B cell (primary cell): ENCODE data around the gene KMT2C.
"Not testable (repeated sequence)": the region's sequence is repeated elsewhere in the genome, so short reads cannot be mapped to it uniquely, and the experiment has no call there.

ENCODE experiments used
- EZH2 ChIP-seq: IDR thresholded peaks from 2 replicates; pipeline ENCODE4 v1.6.1; 2012; ENCODE audit warnings: borderline replicate concordance, low read depth, mild to moderate bottlenecking, moderate library complexity, low read length; ENCODE audit not compliant: insufficient read depth, poor library complexity, severe bottlenecking
- TF ChIP-seq, protein P1 (sequence below): fragments of 200-600 bp; IDR thresholded peaks from one replicate; pipeline ENCODE4 v1.8.0; 2022; ENCODE audit warnings: antibody characterized with exemption, mild to moderate bottlenecking

DNA sequence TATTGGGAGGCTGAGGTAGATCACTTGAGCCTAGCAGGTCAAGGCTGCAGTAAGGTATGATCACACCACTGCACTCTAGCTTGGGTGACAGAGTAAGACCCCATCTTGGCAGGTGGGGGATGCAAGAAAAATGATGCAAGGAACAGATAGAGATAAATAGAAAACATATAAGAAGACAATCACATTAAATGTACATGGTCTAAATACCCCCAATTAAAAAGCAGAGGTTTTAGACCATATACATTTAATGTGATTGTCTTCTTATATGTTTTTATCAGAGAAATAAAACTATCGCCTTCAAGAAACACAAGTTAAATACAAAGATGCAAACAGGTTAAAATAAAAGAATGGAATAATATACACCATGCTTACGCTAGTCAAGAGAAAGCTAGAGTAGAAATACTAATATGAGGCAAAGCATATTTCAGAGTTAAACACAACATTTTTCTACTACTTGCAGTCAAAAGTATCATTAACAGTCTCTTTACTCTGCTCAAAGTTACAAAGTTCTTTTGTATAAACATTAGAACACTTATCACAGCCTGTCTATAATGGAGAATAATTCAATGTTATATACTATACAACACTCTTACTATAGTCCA, 136.2 kb downstream of the KMT2C start:
- TF ChIP-seq, protein P1, sequence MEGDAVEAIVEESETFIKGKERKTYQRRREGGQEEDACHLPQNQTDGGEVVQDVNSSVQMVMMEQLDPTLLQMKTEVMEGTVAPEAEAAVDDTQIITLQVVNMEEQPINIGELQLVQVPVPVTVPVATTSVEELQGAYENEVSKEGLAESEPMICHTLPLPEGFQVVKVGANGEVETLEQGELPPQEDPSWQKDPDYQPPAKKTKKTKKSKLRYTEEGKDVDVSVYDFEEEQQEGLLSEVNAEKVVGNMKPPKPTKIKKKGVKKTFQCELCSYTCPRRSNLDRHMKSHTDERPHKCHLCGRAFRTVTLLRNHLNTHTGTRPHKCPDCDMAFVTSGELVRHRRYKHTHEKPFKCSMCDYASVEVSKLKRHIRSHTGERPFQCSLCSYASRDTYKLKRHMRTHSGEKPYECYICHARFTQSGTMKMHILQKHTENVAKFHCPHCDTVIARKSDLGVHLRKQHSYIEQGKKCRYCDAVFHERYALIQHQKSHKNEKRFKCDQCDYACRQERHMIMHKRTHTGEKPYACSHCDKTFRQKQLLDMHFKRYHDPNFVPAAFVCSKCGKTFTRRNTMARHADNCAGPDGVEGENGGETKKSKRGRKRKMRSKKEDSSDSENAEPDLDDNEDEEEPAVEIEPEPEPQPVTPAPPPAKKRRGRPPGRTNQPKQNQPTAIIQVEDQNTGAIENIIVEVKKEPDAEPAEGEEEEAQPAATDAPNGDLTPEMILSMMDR = not testable (repeated sequence)
- not testable (repeated sequence) for TF ChIP-seq EZH2
